HL-60 (cell line): ENCODE results near the gene DPY19L3.

ENCODE experiments used
- DNase-seq, 2 experiments: peaks; one replicate each; pipeline ENCODE4 v3.0.0-alpha.2; 2010 to 2020; ENCODE audit warnings: low read depth in 1 of 2, low spot score in 1 of 2
- H3K27ac ChIP-seq: fragments of 250-450 bp; sonication (Bioruptor Pico); replicated peaks from 2 replicates; pipeline ENCODE4 v1.5.1; 2020; ENCODE audit warnings: mild to moderate bottlenecking, moderate library complexity
- H3K27me3 ChIP-seq: fragments of 250-450 bp; sonication (Bioruptor Pico); 2 replicates; pipeline ENCODE4 v1.5.1; 2021; ENCODE audit warnings: mild to moderate bottlenecking, moderate library complexity; ENCODE audit not compliant: insufficient read depth, poor library complexity, severe bottlenecking
- H3K4me3 ChIP-seq: replicated peaks from 2 replicates; pipeline ENCODE4 v1.5.1; 2011; ENCODE audit warnings: mild to moderate bottlenecking, control low read depth, low read length; ENCODE audit not compliant: insufficient read depth
- GABPA ChIP-seq: IDR thresholded peaks from 2 replicates; pipeline ENCODE4 v1.6.1; 2012; ENCODE audit warnings: low read depth
- POLR2AphosphoS5 ChIP-seq: IDR thresholded peaks from 2 replicates; pipeline ENCODE4 v1.6.1; 2012; ENCODE audit warnings: low read depth
- SPI1 ChIP-seq: IDR thresholded peaks from 2 replicates; pipeline ENCODE4 v1.6.1; 2012; ENCODE audit warnings: low read depth, mild to moderate bottlenecking, borderline replicate concordance
- TF ChIP-seq, protein P1 (sequence below): IDR thresholded peaks from 2 replicates; pipeline ENCODE4 v1.6.1; 2012; ENCODE audit warnings: low read depth; ENCODE audit not compliant: insufficient replicate concordance
- TF ChIP-seq, protein P2 (sequence below): IDR thresholded peaks from one replicate; pipeline ENCODE4 v1.5.1; 2011; ENCODE audit warnings: low read length, control low read depth, inconsistent platforms; ENCODE audit not compliant: insufficient read depth

DPY19L3 gene

DNA sequence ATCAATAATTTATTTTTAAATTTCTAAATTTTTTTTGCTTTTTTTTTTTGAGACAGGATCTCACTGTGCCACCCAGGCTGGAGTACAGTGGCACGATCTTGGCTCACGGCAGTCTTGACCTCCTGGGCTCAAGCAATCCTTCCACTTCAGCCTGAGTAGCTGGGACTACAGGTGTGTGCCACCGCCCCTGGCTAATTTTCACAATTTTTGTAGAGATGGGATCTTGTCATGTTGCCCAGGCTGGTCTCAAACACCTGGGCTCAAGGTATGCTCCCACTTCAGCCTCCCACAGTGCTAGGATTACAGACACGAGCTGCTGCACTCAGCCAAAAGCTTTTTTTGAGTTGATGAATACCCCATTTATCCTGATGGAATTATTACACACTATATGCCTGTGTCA is 50.8 kb downstream of the DPY19L3 start:
- Histone ChIP-seq H3K27ac (no peak overlapping the region), H3K4me3 (no peak overlapping the region), H3K27me3 (no peaks in the 10 kb centered on the region)
- no peak for DNase-seq
- TF ChIP-seq, protein P1, sequence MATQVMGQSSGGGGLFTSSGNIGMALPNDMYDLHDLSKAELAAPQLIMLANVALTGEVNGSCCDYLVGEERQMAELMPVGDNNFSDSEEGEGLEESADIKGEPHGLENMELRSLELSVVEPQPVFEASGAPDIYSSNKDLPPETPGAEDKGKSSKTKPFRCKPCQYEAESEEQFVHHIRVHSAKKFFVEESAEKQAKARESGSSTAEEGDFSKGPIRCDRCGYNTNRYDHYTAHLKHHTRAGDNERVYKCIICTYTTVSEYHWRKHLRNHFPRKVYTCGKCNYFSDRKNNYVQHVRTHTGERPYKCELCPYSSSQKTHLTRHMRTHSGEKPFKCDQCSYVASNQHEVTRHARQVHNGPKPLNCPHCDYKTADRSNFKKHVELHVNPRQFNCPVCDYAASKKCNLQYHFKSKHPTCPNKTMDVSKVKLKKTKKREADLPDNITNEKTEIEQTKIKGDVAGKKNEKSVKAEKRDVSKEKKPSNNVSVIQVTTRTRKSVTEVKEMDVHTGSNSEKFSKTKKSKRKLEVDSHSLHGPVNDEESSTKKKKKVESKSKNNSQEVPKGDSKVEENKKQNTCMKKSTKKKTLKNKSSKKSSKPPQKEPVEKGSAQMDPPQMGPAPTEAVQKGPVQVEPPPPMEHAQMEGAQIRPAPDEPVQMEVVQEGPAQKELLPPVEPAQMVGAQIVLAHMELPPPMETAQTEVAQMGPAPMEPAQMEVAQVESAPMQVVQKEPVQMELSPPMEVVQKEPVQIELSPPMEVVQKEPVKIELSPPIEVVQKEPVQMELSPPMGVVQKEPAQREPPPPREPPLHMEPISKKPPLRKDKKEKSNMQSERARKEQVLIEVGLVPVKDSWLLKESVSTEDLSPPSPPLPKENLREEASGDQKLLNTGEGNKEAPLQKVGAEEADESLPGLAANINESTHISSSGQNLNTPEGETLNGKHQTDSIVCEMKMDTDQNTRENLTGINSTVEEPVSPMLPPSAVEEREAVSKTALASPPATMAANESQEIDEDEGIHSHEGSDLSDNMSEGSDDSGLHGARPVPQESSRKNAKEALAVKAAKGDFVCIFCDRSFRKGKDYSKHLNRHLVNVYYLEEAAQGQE, result no peak
- TF ChIP-seq GABPA (no peak), POLR2AphosphoS5 (no peak), SPI1 (no peak)
- TF ChIP-seq, protein P2, sequence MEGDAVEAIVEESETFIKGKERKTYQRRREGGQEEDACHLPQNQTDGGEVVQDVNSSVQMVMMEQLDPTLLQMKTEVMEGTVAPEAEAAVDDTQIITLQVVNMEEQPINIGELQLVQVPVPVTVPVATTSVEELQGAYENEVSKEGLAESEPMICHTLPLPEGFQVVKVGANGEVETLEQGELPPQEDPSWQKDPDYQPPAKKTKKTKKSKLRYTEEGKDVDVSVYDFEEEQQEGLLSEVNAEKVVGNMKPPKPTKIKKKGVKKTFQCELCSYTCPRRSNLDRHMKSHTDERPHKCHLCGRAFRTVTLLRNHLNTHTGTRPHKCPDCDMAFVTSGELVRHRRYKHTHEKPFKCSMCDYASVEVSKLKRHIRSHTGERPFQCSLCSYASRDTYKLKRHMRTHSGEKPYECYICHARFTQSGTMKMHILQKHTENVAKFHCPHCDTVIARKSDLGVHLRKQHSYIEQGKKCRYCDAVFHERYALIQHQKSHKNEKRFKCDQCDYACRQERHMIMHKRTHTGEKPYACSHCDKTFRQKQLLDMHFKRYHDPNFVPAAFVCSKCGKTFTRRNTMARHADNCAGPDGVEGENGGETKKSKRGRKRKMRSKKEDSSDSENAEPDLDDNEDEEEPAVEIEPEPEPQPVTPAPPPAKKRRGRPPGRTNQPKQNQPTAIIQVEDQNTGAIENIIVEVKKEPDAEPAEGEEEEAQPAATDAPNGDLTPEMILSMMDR, result no peak

DNA sequence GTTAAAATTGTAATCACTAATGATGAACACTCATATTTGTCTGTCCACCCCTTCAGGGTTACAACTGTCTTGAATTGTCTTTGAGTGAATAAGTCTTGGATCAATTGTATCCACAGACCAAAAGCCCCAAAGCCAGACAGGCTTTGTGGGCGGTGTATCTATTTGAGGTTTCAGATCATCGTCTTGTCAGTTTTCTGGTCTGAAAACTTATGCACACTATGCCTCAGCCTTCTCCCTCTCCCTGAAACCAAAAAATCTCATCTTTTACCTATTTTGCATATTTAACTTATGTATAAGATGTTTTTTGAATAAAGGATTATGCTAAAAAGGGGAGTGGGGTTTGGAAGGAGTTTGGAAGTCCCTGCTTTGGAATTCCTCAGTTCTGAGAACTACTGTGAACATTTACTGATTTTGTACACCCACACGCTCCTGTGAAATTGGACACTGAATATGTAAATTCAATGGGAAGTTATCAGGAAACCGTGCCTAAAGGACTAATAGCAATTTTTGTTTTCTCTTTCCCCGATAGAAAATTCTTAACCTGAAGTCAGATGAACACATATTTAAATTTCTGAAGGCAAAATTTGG is 52.1 kb downstream of the DPY19L3 start:
- H3K27me3 ChIP-seq, result no peaks in the 10 kb centered on the region
- no peak overlapping the region for H3K27ac ChIP-seq
- TF ChIP-seq, protein P1, result no peak
- TF ChIP-seq POLR2AphosphoS5 (no peak), GABPA (no peak), SPI1 (no peak)
- TF ChIP-seq, protein P2, result no peak
- no peak overlapping the region for H3K4me3 ChIP-seq
- no peak for DNase-seq

DNA sequence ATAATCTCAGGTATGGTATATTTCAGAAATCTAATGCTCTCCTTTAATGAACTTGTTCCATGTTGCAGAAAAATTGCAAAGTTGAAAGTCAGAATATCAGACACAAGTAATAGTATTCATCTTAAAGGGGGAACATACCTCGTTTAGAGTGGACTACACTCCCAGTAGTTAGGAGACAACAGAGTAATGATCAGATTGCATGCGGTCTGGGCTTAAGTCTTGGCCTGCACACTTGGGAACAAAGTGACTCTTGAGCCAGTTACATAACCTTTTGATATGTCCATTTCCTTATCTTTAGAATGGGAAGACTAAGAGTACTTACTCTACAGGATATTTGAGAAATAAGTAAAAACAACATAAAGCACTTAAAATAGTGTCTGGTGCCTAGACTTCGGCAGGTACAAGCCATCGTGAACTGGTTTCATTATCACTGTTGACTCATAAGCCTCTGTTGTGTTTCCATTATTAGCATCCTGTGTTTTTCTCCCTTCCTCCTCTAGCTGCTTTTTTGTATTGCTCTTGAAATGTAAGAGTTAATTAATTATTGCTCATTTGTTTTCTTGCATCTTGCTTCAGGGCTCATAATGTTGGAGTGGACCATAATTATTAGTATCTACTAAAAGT is 53.0 kb downstream of the DPY19L3 start:
- Histone ChIP-seq H3K27me3 (no peaks in the 10 kb centered on the region), H3K4me3 (no peak overlapping the region), H3K27ac (no peak overlapping the region)
- TF ChIP-seq, protein P1, result no peak
- TF ChIP-seq SPI1, result no peak
- TF ChIP-seq POLR2AphosphoS5, result no peak
- TF ChIP-seq, protein P2, result no peak
- no peak for TF ChIP-seq GABPA
- no peak for DNase-seq
